Astrocyte (in vitro differentiated cells and primary cell): ENCODE measurements around the gene UROC1. TPM values are rescaled to one million over a fixed set of nuclear protein-coding genes. Genes with fewer than 3 reads are reported as not detected.

Experiments used
- DNase-seq: peaks from one replicate; pipeline ENCODE4 v3.0.0-alpha.2; 2010; ENCODE audit warnings: low read depth
- FAIRE-seq: peaks from 2 replicates; lab custom pipeline; 2011; peaks lifted over from hg19 to GRCh38; lab: Jason Lieb, UNC
- H2AFZ ChIP-seq: 2 replicates; pipeline ENCODE4 v1.6.0; 2012; ENCODE audit warnings: low read depth, low read length, inconsistent platforms
- H3K27ac ChIP-seq: 2 replicates; pipeline ENCODE4 v1.5.1; 2011; ENCODE audit warnings: low read depth, low read length, inconsistent platforms
- H3K27me3 ChIP-seq: 2 replicates; pipeline ENCODE4 v1.6.0; 2011; ENCODE audit warnings: low read length, inconsistent platforms; ENCODE audit not compliant: insufficient read depth
- H3K36me3 ChIP-seq: 2 replicates; pipeline ENCODE4 v1.5.1; 2011; ENCODE audit warnings: low read length, inconsistent platforms; ENCODE audit not compliant: insufficient read depth
- H3K4me1 ChIP-seq: 2 replicates; pipeline ENCODE4 v1.5.1; 2011; ENCODE audit warnings: low read length, inconsistent platforms; ENCODE audit not compliant: insufficient read depth
- H3K4me2 ChIP-seq: 2 replicates; pipeline ENCODE4 v1.6.0; 2012; ENCODE audit warnings: low read length, inconsistent platforms
- H3K4me3 ChIP-seq: 2 replicates; pipeline ENCODE4 v1.5.1; 2011; ENCODE audit warnings: low read depth, mild to moderate bottlenecking, low read length, inconsistent platforms; ENCODE audit not compliant: insufficient read depth
- H3K79me2 ChIP-seq: 2 replicates; pipeline ENCODE4 v1.6.0; 2012; ENCODE audit warnings: mild to moderate bottlenecking, low read length, inconsistent platforms; ENCODE audit not compliant: insufficient read depth
- H3K9ac ChIP-seq: 2 replicates; pipeline ENCODE4 v1.6.0; 2012; ENCODE audit warnings: mild to moderate bottlenecking, low read length, inconsistent platforms
- H3K9me3 ChIP-seq: 2 replicates; pipeline ENCODE4 v1.5.1; 2012; ENCODE audit warnings: low read depth, mild to moderate bottlenecking, low read length, inconsistent platforms; ENCODE audit not compliant: insufficient read depth
- H4K20me1 ChIP-seq: 2 replicates; pipeline ENCODE4 v1.6.0; 2012; ENCODE audit warnings: low read length, inconsistent platforms; ENCODE audit not compliant: insufficient read depth
- H3K27ac Mint-ChIP-seq: one replicate; pipeline ENCODE4 v1.8.0; 2021; ENCODE audit warnings: mild to moderate bottlenecking, mixed read lengths; ENCODE audit not compliant: unreplicated experiment
- H3K27me3 Mint-ChIP-seq: one replicate; pipeline ENCODE4 v1.8.0; 2021; ENCODE audit warnings: low read depth, mixed read lengths; ENCODE audit not compliant: unreplicated experiment
- H3K36me3 Mint-ChIP-seq: one replicate; pipeline ENCODE4 v1.8.0; 2021; ENCODE audit warnings: low read depth, mixed read lengths; ENCODE audit not compliant: unreplicated experiment
- H3K4me1 Mint-ChIP-seq: one replicate; pipeline ENCODE4 v1.8.0; 2021; ENCODE audit warnings: low read depth, mixed read lengths; ENCODE audit not compliant: unreplicated experiment
- H3K4me3 Mint-ChIP-seq: one replicate; pipeline ENCODE4 v1.8.0; 2021; ENCODE audit warnings: mild to moderate bottlenecking, moderate library complexity, mixed read lengths; ENCODE audit not compliant: unreplicated experiment
- H3K9me3 Mint-ChIP-seq: one replicate; pipeline ENCODE4 v1.8.0; 2021; ENCODE audit warnings: mild to moderate bottlenecking, mixed read lengths; ENCODE audit not compliant: unreplicated experiment
- EZH2 ChIP-seq: IDR thresholded peaks from 2 replicates; pipeline ENCODE4 v1.6.1; 2012; ENCODE audit warnings: mild to moderate bottlenecking, low read length, inconsistent platforms; ENCODE audit not compliant: insufficient read depth
- total RNA-seq: library from RNA; stranded (reverse); gene quantifications from 2 replicates; pipeline ENCODE4 v1.2.1, GENCODE V29; 2021
- TF ChIP-seq, protein P1 (sequence below): IDR thresholded peaks from 2 replicates; pipeline ENCODE4 v1.5.1; 2011; ENCODE audit warnings: low read depth, mild to moderate bottlenecking, inconsistent platforms, low read length, moderate library complexity; ENCODE audit not compliant: insufficient read depth

Gene UROC1
- total RNA-seq, 1 donor from 2014 or later, result not detected

DNA sequence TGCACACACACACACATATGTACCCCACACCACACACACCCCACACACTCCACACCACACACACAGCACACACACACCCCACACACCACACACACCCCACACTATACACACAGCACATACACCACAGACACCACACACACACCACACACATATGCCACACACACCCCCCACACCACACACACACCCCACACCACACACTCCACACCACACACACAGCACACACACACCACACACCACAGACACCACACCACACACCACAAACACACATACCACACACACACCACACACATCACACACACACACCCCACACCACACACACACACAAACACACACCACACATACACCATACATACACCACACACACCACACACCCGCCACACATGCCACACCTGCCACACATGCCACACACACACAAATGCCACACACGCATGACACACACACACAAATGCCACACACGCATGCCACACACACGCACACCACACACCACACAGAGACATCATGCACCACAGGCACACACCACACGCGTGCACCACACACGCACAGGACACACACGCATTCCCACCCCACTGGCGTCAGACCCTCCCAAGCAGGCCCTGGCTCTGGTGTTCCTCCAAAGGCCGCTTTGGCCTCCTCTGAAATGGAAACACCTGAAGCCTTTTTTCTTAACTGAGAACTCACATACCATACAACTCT lies 22.1 kb upstream of the UROC1 start:
- no peak for DNase-seq

DNA sequence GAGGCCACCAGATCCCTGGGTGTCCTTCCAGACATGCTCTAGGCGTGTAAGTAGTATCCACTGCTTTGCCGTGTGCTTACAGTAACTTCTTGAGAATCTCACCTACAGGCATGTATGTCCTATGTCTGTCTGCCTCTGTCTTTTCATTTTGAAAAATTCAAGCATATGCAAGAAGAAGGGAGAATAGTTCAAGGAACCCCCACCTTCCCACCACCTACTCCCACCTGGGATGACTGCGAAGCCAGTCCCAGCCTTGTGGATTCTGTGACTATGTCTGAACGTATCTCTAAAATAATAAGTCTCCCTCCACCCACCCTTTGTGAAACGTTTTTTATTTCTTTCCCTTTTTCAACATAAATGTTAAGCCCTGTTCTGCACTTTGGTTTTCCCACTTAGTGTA lies 21.4 kb upstream of the UROC1 start:
- Histone ChIP-seq H3K27ac (no peak overlapping the region), H3K4me1 (peaks cover 8% of the 10 kb centered on the region), H3K9ac (no peak overlapping the region), H3K27me3 (peaks cover 28% of the 10 kb centered on the region), H3K4me2 (no peak overlapping the region), H4K20me1 (peaks cover 3% of the 10 kb centered on the region), H3K4me3 (no peak overlapping the region), H3K79me2 (no peaks in the 10 kb centered on the region), H2AFZ (no peak overlapping the region), H3K9me3 (no peaks in the 10 kb centered on the region), H3K36me3 (no peaks in the 10 kb centered on the region)
- peaks cover 2% of the 10 kb centered on the region for H3K36me3 Mint-ChIP-seq
- peaks cover 11% of the 10 kb centered on the region for H3K4me1 Mint-ChIP-seq
- DNase-seq (no peak), FAIRE-seq (no peak)
- peaks cover 2% of the 10 kb centered on the region for H3K9me3 Mint-ChIP-seq
- H3K27ac Mint-ChIP-seq, result no peak overlapping the region
- TF ChIP-seq EZH2, result no peak
- TF ChIP-seq, protein P1, sequence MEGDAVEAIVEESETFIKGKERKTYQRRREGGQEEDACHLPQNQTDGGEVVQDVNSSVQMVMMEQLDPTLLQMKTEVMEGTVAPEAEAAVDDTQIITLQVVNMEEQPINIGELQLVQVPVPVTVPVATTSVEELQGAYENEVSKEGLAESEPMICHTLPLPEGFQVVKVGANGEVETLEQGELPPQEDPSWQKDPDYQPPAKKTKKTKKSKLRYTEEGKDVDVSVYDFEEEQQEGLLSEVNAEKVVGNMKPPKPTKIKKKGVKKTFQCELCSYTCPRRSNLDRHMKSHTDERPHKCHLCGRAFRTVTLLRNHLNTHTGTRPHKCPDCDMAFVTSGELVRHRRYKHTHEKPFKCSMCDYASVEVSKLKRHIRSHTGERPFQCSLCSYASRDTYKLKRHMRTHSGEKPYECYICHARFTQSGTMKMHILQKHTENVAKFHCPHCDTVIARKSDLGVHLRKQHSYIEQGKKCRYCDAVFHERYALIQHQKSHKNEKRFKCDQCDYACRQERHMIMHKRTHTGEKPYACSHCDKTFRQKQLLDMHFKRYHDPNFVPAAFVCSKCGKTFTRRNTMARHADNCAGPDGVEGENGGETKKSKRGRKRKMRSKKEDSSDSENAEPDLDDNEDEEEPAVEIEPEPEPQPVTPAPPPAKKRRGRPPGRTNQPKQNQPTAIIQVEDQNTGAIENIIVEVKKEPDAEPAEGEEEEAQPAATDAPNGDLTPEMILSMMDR, result no peak
- no peak overlapping the region for H3K4me3 Mint-ChIP-seq
- H3K27me3 Mint-ChIP-seq, result peaks cover 55% of the 10 kb centered on the region

More for the DNA sequence above, 22.1 kb upstream of the UROC1 start:
- no peak for FAIRE-seq
- H3K9ac ChIP-seq, result no peak overlapping the region
- no peak overlapping the region for H3K4me3 ChIP-seq
- Mint-ChIP-seq H3K9me3 (no peaks in the 10 kb centered on the region), H3K4me3 (no peak overlapping the region), H3K4me1 (peaks cover 11% of the 10 kb centered on the region), H3K27me3 (peaks cover 47% of the 10 kb centered on the region), H3K36me3 (peaks cover 2% of the 10 kb centered on the region), H3K27ac (peak overlapping the region; percentile 90)
- H3K27me3 ChIP-seq, result peaks cover 23% of the 10 kb centered on the region
- no peaks in the 10 kb centered on the region for H3K9me3 ChIP-seq
- H3K79me2 ChIP-seq, result no peaks in the 10 kb centered on the region
- TF ChIP-seq, protein P1, result no peak
- no peak for TF ChIP-seq EZH2
- no peak overlapping the region for H3K27ac ChIP-seq
- no peak overlapping the region for H3K4me2 ChIP-seq
- H3K36me3 ChIP-seq, result no peaks in the 10 kb centered on the region
- H2AFZ ChIP-seq, result no peak overlapping the region
- H4K20me1 ChIP-seq, result peaks cover 3% of the 10 kb centered on the region
- peaks cover 8% of the 10 kb centered on the region for H3K4me1 ChIP-seq

DNA sequence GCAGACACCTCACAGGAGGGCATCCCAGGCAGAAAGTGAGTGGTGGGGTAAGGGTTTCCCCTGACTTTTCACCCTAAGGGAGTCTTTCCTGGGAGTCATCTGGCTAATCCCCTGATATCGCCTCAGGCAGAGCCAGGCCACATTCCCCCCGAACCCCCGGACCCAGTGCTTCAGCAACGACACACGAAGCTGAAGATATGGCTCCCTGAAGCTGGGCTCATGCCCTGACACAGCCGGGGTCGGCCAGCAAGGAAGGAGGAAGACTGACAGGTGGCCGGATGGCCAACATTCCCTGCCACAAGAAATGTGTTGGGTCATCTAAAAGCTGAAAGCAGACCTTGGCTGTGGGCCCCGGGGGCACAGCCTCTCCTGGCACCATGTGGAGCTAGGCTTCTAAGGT lies 20.7 kb upstream of the UROC1 start:
- H4K20me1 ChIP-seq, result peaks cover 3% of the 10 kb centered on the region
- no peak overlapping the region for H3K27ac ChIP-seq
- DNase-seq, result no peak
- Mint-ChIP-seq H3K4me3 (no peak overlapping the region), H3K27ac (no peak overlapping the region), H3K27me3 (peaks cover 59% of the 10 kb centered on the region), H3K36me3 (peaks cover 2% of the 10 kb centered on the region), H3K9me3 (peaks cover 2% of the 10 kb centered on the region), H3K4me1 (peaks cover 11% of the 10 kb centered on the region)
- TF ChIP-seq EZH2, result no peak
- TF ChIP-seq, protein P1, result no peak
- H3K9ac ChIP-seq, result no peak overlapping the region
- H3K4me1 ChIP-seq, result peaks cover 8% of the 10 kb centered on the region
- no peak overlapping the region for H2AFZ ChIP-seq
- H3K79me2 ChIP-seq, result no peaks in the 10 kb centered on the region
- no peak overlapping the region for H3K4me3 ChIP-seq
- H3K27me3 ChIP-seq, result peaks cover 34% of the 10 kb centered on the region
- H3K4me2 ChIP-seq, result no peak overlapping the region
- FAIRE-seq, result no peak
- no peaks in the 10 kb centered on the region for H3K9me3 ChIP-seq
- no peaks in the 10 kb centered on the region for H3K36me3 ChIP-seq
